Panc1 (cell line): ENCODE data around the gene FDXR. TPM values are rescaled to one million over a fixed set of nuclear protein-coding genes. Genes with fewer than 3 reads are reported as not detected.

Experiments used
- ATAC-seq: fragments of 200-7000 bp; cut with Tn5 transposase; 2 replicates; pipeline ENCODE4 v1.9.1; 2020; ENCODE audit warnings: mild to moderate bottlenecking, moderate library complexity
- BruUV-seq: library from RNA; stranded (reverse); fragments of 400-500 nt; replicated peaks from 2 replicates; lab custom pipeline; 2021; lab: Mats Ljungman, UMichigan
- CTCF ChIA-PET: fragments of 300-600 bp; sonication (Branson Sonifier 250); formaldehyde crosslinking; loops from one replicate; lab custom pipeline; 2022; ENCODE audit warnings: antibody characterized with exemption; lab: Charles Lee
- POLR2A ChIA-PET: fragments of 300-600 bp; sonication (Branson Sonifier 250); formaldehyde crosslinking; loops from one replicate; lab custom pipeline; 2022; ENCODE audit warnings: antibody characterized with exemption; lab: Charles Lee
- DNase-seq: peaks from one replicate; pipeline ENCODE4 v3.0.0-alpha.2; 2010; ENCODE audit warnings: low read depth, low spot score
- H3K27ac ChIP-seq: 2 replicates; pipeline ENCODE4 v1.5.1; 2011; ENCODE audit warnings: mild to moderate bottlenecking, low read length, inconsistent platforms
- H3K27me3 ChIP-seq: fragments of 200-500 bp; sonication (Bioruptor generic); 2 replicates; pipeline ENCODE4 v1.6.0; 2014; ENCODE audit warnings: low read length, inconsistent platforms; ENCODE audit not compliant: control insufficient read depth, insufficient read depth
- H3K36me3 ChIP-seq: fragments of 200-500 bp; sonication (Bioruptor generic); 2 replicates; pipeline ENCODE4 v1.5.1; 2014; ENCODE audit warnings: inconsistent platforms, mild to moderate bottlenecking, low read length, moderate library complexity; ENCODE audit not compliant: control insufficient read depth, insufficient read depth
- H3K4me1 ChIP-seq: 2 replicates; pipeline ENCODE4 v1.5.1; 2011; ENCODE audit warnings: inconsistent platforms, mild to moderate bottlenecking, low read length, moderate library complexity; ENCODE audit not compliant: control insufficient read depth, insufficient read depth
- H3K4me3 ChIP-seq, 2 experiments: 2 replicates each; pipeline ENCODE4 v1.5.1; 2011 to 2012; ENCODE audit warnings: low read depth in 2 of 2, low read length in 2 of 2, mild to moderate bottlenecking in 2 of 2, inconsistent platforms in 1 of 2, moderate library complexity in 1 of 2
- H3K9me3 ChIP-seq: fragments of 200-500 bp; sonication (Bioruptor generic); 2 replicates; pipeline ENCODE4 v1.5.1; 2014; ENCODE audit warnings: low read depth, mild to moderate bottlenecking, inconsistent platforms, low read length, moderate library complexity; ENCODE audit not compliant: control insufficient read depth, insufficient read depth
- CTCF ChIP-seq: fragments of 450-650 bp; IDR thresholded peaks from 2 replicates; pipeline ENCODE4 v1.5.1; 2017; ENCODE audit warnings: mild to moderate bottlenecking
- POLR2AphosphoS5 ChIP-seq: IDR thresholded peaks from 2 replicates; pipeline ENCODE4 v1.6.1; 2012; ENCODE audit warnings: mild to moderate bottlenecking, low read depth, low read length, moderate library complexity
- REST ChIP-seq, 2 experiments: IDR thresholded peaks; 2 replicates each; pipeline ENCODE4 v1.6.1; 2011 to 2012; ENCODE audit warnings: low read depth in 2 of 2, control low read depth in 1 of 2, low read length in 1 of 2, mild to moderate bottlenecking in 1 of 2, moderate library complexity in 1 of 2; ENCODE audit not compliant: insufficient read depth in 1 of 2
- SIN3A ChIP-seq: IDR thresholded peaks from 2 replicates; pipeline ENCODE4 v1.6.1; 2012; ENCODE audit warnings: low read depth, mild to moderate bottlenecking, low read length, moderate library complexity, borderline replicate concordance; ENCODE audit not compliant: insufficient read depth
- TCF7L2 ChIP-seq: IDR thresholded peaks from 2 replicates; pipeline ENCODE4 v1.6.1; 2011; ENCODE audit warnings: mild to moderate bottlenecking, low read depth, low read length, inconsistent platforms
- in situ Hi-C: cut with HindIII; loops from 2 replicates; pipeline ENCODE4 v1.10.0; 2016; ENCODE audit warnings: low sequenced_read_pairs, low pct_unique_long_range_greater_than_20kb
- intact Hi-C: fragments of 100-400 bp; cut with micrococcal nuclease; formaldehyde crosslinking; loops from one replicate; pipeline ENCODE4 v1.10.0; 2022; ENCODE audit not compliant: unreplicated experiment
- total RNA-seq: library from RNA; stranded (reverse); gene quantifications from one replicate; pipeline ENCODE4 v1.2.1, GENCODE V29; 2021; ENCODE audit not compliant: unreplicated experiment

FDXR gene
- total RNA-seq, 1 experiment from 2014 or later: 21.8 TPM

- TF ChIP-seq CTCF: no peak
- no peak for TF ChIP-seq POLR2AphosphoS5
- TF ChIP-seq TCF7L2: no peak
- TF ChIP-seq SIN3A: no peak
- TF ChIP-seq REST (IDR thresholded peaks at IDR 0.05; ENCODE audit: insufficient read depth in 1 of 2, low read depth in 2 of 2, low read length in 1 of 2): no peak
- intact Hi-C loops (no loop called here), in situ Hi-C loops (no loop called here)
- H3K27me3 ChIP-seq: no peaks in the 10 kb centered on the region
- no peak overlapping the region for H3K4me3 ChIP-seq
- H3K4me1 ChIP-seq: 0 out of 2 replicates have a peak, but pooled peaks cover 3% of the 10 kb centered on the region
- DNase-seq: no peak
- ATAC-seq: no peak
- H3K27ac ChIP-seq: no peak overlapping the region
- no peaks in the 10 kb centered on the region for H3K9me3 ChIP-seq
- no TSS peak for BruUV-seq
- H3K36me3 ChIP-seq: no peaks in the 10 kb centered on the region
- POLR2A ChIA-PET: no interaction called here
- CTCF ChIA-PET: interaction anchor here (0.6 to 0.9 kb wide), 2 partner anchors 30 to 448 kb away, joined by 3 to 5 read pairs; no protein-coding TSS in a partner anchor
Measured at GRCh38 chr17:74832421-74832820, 40.4 kb downstream of the FDXR start.

GRCh38 chr17:74831444-74832146 lies 41.2 kb downstream of the FDXR start:
- in situ Hi-C loops: no loop called here
- no peak for TF ChIP-seq POLR2AphosphoS5
- TF ChIP-seq TCF7L2: no peak
- no peak for TF ChIP-seq SIN3A
- no peak for TF ChIP-seq REST (IDR thresholded peaks at IDR 0.05; ENCODE audit: insufficient read depth in 1 of 2, low read depth in 2 of 2, low read length in 1 of 2)
- TF ChIP-seq CTCF: no peak

More at GRCh38 chr17:74831444-74832146, 41.2 kb downstream of the FDXR start:
- DNase-seq (no peak), ATAC-seq (no peak)
- no TSS peak for BruUV-seq
- Histone ChIP-seq H3K4me3 (no peak overlapping the region), H3K9me3 (no peaks in the 10 kb centered on the region), H3K27me3 (no peaks in the 10 kb centered on the region), H3K36me3 (no peaks in the 10 kb centered on the region), H3K27ac (no peak overlapping the region), H3K4me1 (0 out of 2 replicates have a peak, but pooled peaks cover 3% of the 10 kb centered on the region)
- intact Hi-C loops: no loop called here
- POLR2A ChIA-PET: no interaction called here
- CTCF ChIA-PET: interaction anchor here (0.6 kb wide), 2 partner anchors 251 to 448 kb away, joined by 3 to 7 read pairs; no protein-coding TSS in a partner anchor
